ENCODE results near the gene TUBGCP2.
A peak's percentile ranks its signal among the peaks of the same experiment; 100 is the strongest.

The TUBGCP2 gene

GRCh38 chr10:133312016-133312768 is 3.5 kb upstream of the TUBGCP2 start:
- no peak for TF ChIP-seq CTCF (IDR thresholded peaks at IDR 0.05; ENCODE audit: low read depth, low read length, missing control alignments)
- no peak overlapping the region for H3K4me3 ChIP-seq (ENCODE audit: low read depth, low read length)
- DNase-seq (ENCODE audit: low read depth) = no peak

- no peak overlapping the region for H3K4me3 ChIP-seq (ENCODE audit: low read depth, low read length)
- TF ChIP-seq CTCF (IDR thresholded peaks at IDR 0.05; ENCODE audit: low read depth, low read length, missing control alignments) = no peak
- no peak for DNase-seq (ENCODE audit: low read depth)
Measured at GRCh38 chr10:133311570-133311969, 2.9 kb upstream of the TUBGCP2 start.

- no peak for TF ChIP-seq CTCF (IDR thresholded peaks at IDR 0.05; ENCODE audit: low read depth, low read length, missing control alignments)
- H3K4me3 ChIP-seq (ENCODE audit: low read depth, low read length) = no peak overlapping the region
- no peak for DNase-seq (ENCODE audit: low read depth)
Measured at GRCh38 chr10:133310789-133311188, 2.1 kb upstream of the TUBGCP2 start.

GRCh38 chr10:133310399-133310755 is 1.7 kb upstream of the TUBGCP2 start:
- no peak for TF ChIP-seq CTCF (IDR thresholded peaks at IDR 0.05; ENCODE audit: low read depth, low read length, missing control alignments)
- H3K4me3 ChIP-seq (ENCODE audit: low read depth, low read length) = no peak overlapping the region
- DNase-seq (ENCODE audit: low read depth) = no peak

GRCh38 chr10:133309720-133310398 is 1.2 kb upstream of the TUBGCP2 start:
- TF ChIP-seq CTCF (IDR thresholded peaks at IDR 0.05; ENCODE audit: low read depth, low read length, missing control alignments) = no peak

GRCh38 chr10:133309100-133309719 is 538 bp upstream of the TUBGCP2 start:
- peak; percentile 45 for DNase-seq (ENCODE audit: low read depth)
- H3K4me3 ChIP-seq (ENCODE audit: low read depth, low read length) = peak overlapping the region; percentile 80
- TF ChIP-seq CTCF (IDR thresholded peaks at IDR 0.05; ENCODE audit: low read depth, low read length, missing control alignments) = no peak

More at GRCh38 chr10:133309720-133310398, 1.2 kb upstream of the TUBGCP2 start:
- no peak overlapping the region for H3K4me3 ChIP-seq (ENCODE audit: low read depth, low read length)
- DNase-seq (ENCODE audit: low read depth) = no peak
